CD4-positive, alpha-beta T cell treated with Interleukin-6 at 100 ng/mL for 8 hours (primary cell): ENCODE data around the gene CCN5.
"Not testable (repeated sequence)": the region's sequence is repeated elsewhere in the genome, so short reads cannot be mapped to it uniquely, and the experiment has no call there.

Source experiments
- DNase-seq: peaks from one replicate; pipeline ENCODE4 v3.0.0-alpha.2; 2020; ENCODE audit warnings: mixed read lengths, low spot score

The CCN5 gene

GRCh38 chr20:44695295-44695673, 19.9 kb upstream of the CCN5 start:
- DNase-seq = no peak

GRCh38 chr20:44695674-44696300, 19.4 kb upstream of the CCN5 start:
- DNase-seq = no peak

- DNase-seq = no peak
These were observed 18.9 kb upstream of the CCN5 start for GRCh38 chr20:44696315-44696714.

GRCh38 chr20:44697041-44697440, 18.1 kb upstream of the CCN5 start:
- DNase-seq = not testable (repeated sequence)

GRCh38 chr20:44698351-44698750, 16.8 kb upstream of the CCN5 start:
- no peak for DNase-seq

- DNase-seq = no peak
These were observed 14.9 kb upstream of the CCN5 start for GRCh38 chr20:44700306-44700705.

- DNase-seq = no peak
These were observed 13.9 kb upstream of the CCN5 start for GRCh38 chr20:44701118-44701857.

- no peak for DNase-seq
These were observed 13.3 kb upstream of the CCN5 start for GRCh38 chr20:44701858-44702256.

GRCh38 chr20:44702776-44703175, 12.4 kb upstream of the CCN5 start:
- DNase-seq = no peak

GRCh38 chr20:44703183-44703925, 11.8 kb upstream of the CCN5 start:
- DNase-seq = no peak

- DNase-seq = no peak
These were observed 11.1 kb upstream of the CCN5 start for GRCh38 chr20:44703956-44704488.

- DNase-seq = no peak
These were observed 10.6 kb upstream of the CCN5 start for GRCh38 chr20:44704551-44704971.

GRCh38 chr20:44705364-44706094, 9.6 kb upstream of the CCN5 start:
- DNase-seq = no peak

- DNase-seq = no peak
These were observed 8.7 kb upstream of the CCN5 start for GRCh38 chr20:44706301-44707017.

- no peak for DNase-seq
These were observed 8.1 kb upstream of the CCN5 start for GRCh38 chr20:44707018-44707579.

GRCh38 chr20:44709380-44709779, 5.8 kb upstream of the CCN5 start:
- no peak for DNase-seq

- no peak for DNase-seq
These were observed 5.4 kb upstream of the CCN5 start for GRCh38 chr20:44709797-44710196.

GRCh38 chr20:44711237-44711636, 3.9 kb upstream of the CCN5 start:
- no peak for DNase-seq

GRCh38 chr20:44714102-44714700, 968 bp upstream of the CCN5 start:
- DNase-seq = no peak

GRCh38 chr20:44715499-44716308, 535 bp downstream of the CCN5 start:
- no peak for DNase-seq
